NOMO-1 (cell line): Measurements from ENCODE around the gene ARID5A.
"Not testable (repeated sequence)": the region's sequence is repeated elsewhere in the genome, so short reads cannot be mapped to it uniquely, and the experiment has no call there.

Source experiments
- DNase-seq, 2 experiments: peaks; one replicate each; lab custom pipeline; 2025; ENCODE audit not compliant: unreplicated experiment in 2 of 2; lab: John Stamatoyannopoulos, UW

ARID5A gene

GRCh38 chr2:96539215-96539920 lies 2.8 kb downstream of the ARID5A start:
- DNase-seq = no peak

- no peak for DNase-seq
Observed at GRCh38 chr2:96540136-96540535, 3.6 kb downstream of the ARID5A start.

- no peak for DNase-seq
Observed at GRCh38 chr2:96541398-96542152, 5.0 kb downstream of the ARID5A start.

- no peak for DNase-seq
Observed at GRCh38 chr2:96542357-96542977, 5.9 kb downstream of the ARID5A start.

GRCh38 chr2:96546321-96546720 lies 9.8 kb downstream of the ARID5A start:
- no peak for DNase-seq

GRCh38 chr2:96546797-96547196 lies 10.2 kb downstream of the ARID5A start:
- no peak for DNase-seq

GRCh38 chr2:96547203-96547641 lies 10.7 kb downstream of the ARID5A start:
- DNase-seq = no peak

GRCh38 chr2:96547731-96548171 lies 11.2 kb downstream of the ARID5A start:
- no peak for DNase-seq

- no peak for DNase-seq
Observed at GRCh38 chr2:96548558-96549465, 12.3 kb downstream of the ARID5A start.

GRCh38 chr2:96549466-96549785 lies 12.9 kb downstream of the ARID5A start:
- DNase-seq = no peak

GRCh38 chr2:96549967-96550786 lies 13.6 kb downstream of the ARID5A start:
- no peak for DNase-seq

GRCh38 chr2:96550787-96551604 lies 14.4 kb downstream of the ARID5A start:
- no peak for DNase-seq

GRCh38 chr2:96551605-96552314 lies 15.2 kb downstream of the ARID5A start:
- DNase-seq = no peak

GRCh38 chr2:96552315-96553175 lies 16.0 kb downstream of the ARID5A start:
- no peak for DNase-seq

GRCh38 chr2:96553176-96553956 lies 16.8 kb downstream of the ARID5A start:
- no peak for DNase-seq

- DNase-seq = not testable (repeated sequence)
Observed at GRCh38 chr2:96553957-96554292, 17.4 kb downstream of the ARID5A start.
